Endothelial cell of umbilical vein (primary cell): ENCODE data around the gene CPB2. TPM values are rescaled to one million over a fixed set of nuclear protein-coding genes. Genes with fewer than 3 reads are reported as not detected.

Experiments used
- BruUV-seq: library from RNA; stranded (reverse); fragments of 400-500 nt; replicated peaks from 2 replicates; lab custom pipeline; 2021; lab: Mats Ljungman, UMichigan
- CTCF ChIA-PET: fragments of 300-600, 350-600 bp; sonication (Branson Sonifier 250); formaldehyde crosslinking; loops from one replicate; lab custom pipeline; 2021; ENCODE audit warnings: antibody characterized with exemption, inconsistent platforms; lab: Charles Lee
- POLR2A ChIA-PET: fragments of 300-600, 350-600 bp; sonication (Branson Sonifier 250); formaldehyde crosslinking; loops from one replicate; lab custom pipeline; 2021; ENCODE audit warnings: antibody characterized with exemption, inconsistent platforms; lab: Charles Lee
- DNase-seq: peaks from one replicate; pipeline ENCODE4 v3.0.0-alpha.2; 2011; ENCODE audit warnings: low read depth, low spot score
- FAIRE-seq: peaks from 2 replicates; lab custom pipeline; 2011; peaks lifted over from hg19 to GRCh38; lab: Jason Lieb, UNC
- H2AFZ ChIP-seq: 2 replicates; pipeline ENCODE4 v1.6.0; 2012; ENCODE audit warnings: low read depth, low read length, control low read depth, inconsistent platforms
- H3K27ac ChIP-seq: 2 replicates; pipeline ENCODE4 v1.5.1; 2011; ENCODE audit warnings: low read depth, mild to moderate bottlenecking, control low read depth, low read length, moderate library complexity; ENCODE audit not compliant: insufficient read depth
- H3K27me3 ChIP-seq, 2 experiments: 2 replicates each; pipeline versions ENCODE4 v1.6.0 to v1.6.1; 2011; ENCODE audit warnings: low read length in 2 of 2, mixed read lengths in 1 of 2; ENCODE audit not compliant: control insufficient read depth in 2 of 2, insufficient read depth in 2 of 2
- H3K36me3 ChIP-seq, 2 experiments: 2 replicates in 1 of 2; 3 replicates in 1 of 2; pipeline ENCODE4 v1.5.1; 2011; ENCODE audit warnings: low read length in 2 of 2, mild to moderate bottlenecking in 1 of 2, moderate library complexity in 1 of 2; ENCODE audit not compliant: control insufficient read depth in 2 of 2, insufficient read depth in 2 of 2; ENCODE audit errors: extremely low read depth in 1 of 2
- H3K4me1 ChIP-seq: 3 replicates; pipeline ENCODE4 v1.5.1; 2011; ENCODE audit warnings: mild to moderate bottlenecking, low read length; ENCODE audit not compliant: control insufficient read depth, insufficient read depth; ENCODE audit errors: extremely low read depth
- H3K4me2 ChIP-seq: 2 replicates; pipeline ENCODE4 v1.6.1; 2011; ENCODE audit warnings: low read length, control low read depth, mixed read lengths; ENCODE audit not compliant: insufficient read depth
- H3K4me3 ChIP-seq, 3 experiments: fragments of 200-600 bp in 1 of 3; sonication (generic), shearing (Covaris generic) in 1 of 3; replicated peaks in 1 of 3; 2 replicates each; pipeline ENCODE4 v1.5.1; 2011 to 2016; ENCODE audit warnings: control low read depth in 3 of 3, low read length in 3 of 3, mild to moderate bottlenecking in 2 of 3, inconsistent platforms in 1 of 3, low read depth in 1 of 3, moderate library complexity in 1 of 3; ENCODE audit not compliant: insufficient read depth in 1 of 3
- H3K79me2 ChIP-seq: 2 replicates; pipeline ENCODE4 v1.6.0; 2012; ENCODE audit warnings: low read length, inconsistent platforms; ENCODE audit not compliant: control insufficient read depth, insufficient read depth
- H3K9ac ChIP-seq: replicated peaks from 2 replicates; pipeline ENCODE3; 2011; ENCODE audit warnings: low read length, control low read depth; ENCODE audit not compliant: insufficient read depth; ENCODE audit errors: extremely low read depth
- H3K9me1 ChIP-seq: replicated peaks from 3 replicates; pipeline ENCODE4 v1.6.0; 2011; ENCODE audit warnings: mild to moderate bottlenecking, low read length; ENCODE audit not compliant: control insufficient read depth, insufficient read depth; ENCODE audit errors: extremely low read depth
- H3K9me3 ChIP-seq: replicated peaks from 2 replicates; pipeline ENCODE4 v1.5.1; 2012; ENCODE audit warnings: low read length, inconsistent platforms; ENCODE audit not compliant: control insufficient read depth, insufficient read depth
- H4K20me1 ChIP-seq: replicated peaks from 2 replicates; pipeline ENCODE3; 2011; ENCODE audit warnings: mild to moderate bottlenecking, low read length; ENCODE audit not compliant: control insufficient read depth, insufficient read depth; ENCODE audit errors: extremely low read depth
- EZH2 ChIP-seq: IDR thresholded peaks from 2 replicates; pipeline ENCODE4 v1.6.1; 2012; ENCODE audit warnings: borderline replicate concordance, low read depth, mild to moderate bottlenecking, moderate library complexity, low read length, inconsistent platforms; ENCODE audit not compliant: severe bottlenecking
- FOS ChIP-seq: IDR thresholded peaks from 2 replicates; pipeline ENCODE4 v1.6.1; 2011; ENCODE audit warnings: mild to moderate bottlenecking, low read length, moderate library complexity, borderline replicate concordance; ENCODE audit not compliant: insufficient read depth
- GATA2 ChIP-seq: IDR thresholded peaks from 2 replicates; pipeline ENCODE4 v1.7.0; 2011; ENCODE audit warnings: low read depth, mild to moderate bottlenecking, moderate library complexity, mixed read lengths, low read length; ENCODE audit not compliant: insufficient read length, insufficient read depth
- JUN ChIP-seq: IDR thresholded peaks from 2 replicates; pipeline ENCODE4 v1.6.1; 2011; ENCODE audit warnings: borderline replicate concordance, low read depth; ENCODE audit not compliant: insufficient read length, insufficient read depth
- MYC ChIP-seq: IDR thresholded peaks from one replicate; pipeline ENCODE4 v1.6.1; 2011; ENCODE audit warnings: mild to moderate bottlenecking, low read depth, low read length
- POLR2A ChIP-seq: IDR thresholded peaks from 2 replicates; pipeline ENCODE4 v1.6.1; 2012; ENCODE audit warnings: low read depth, mild to moderate bottlenecking, control low read depth, low read length
- POLR2AphosphoS5 ChIP-seq: IDR thresholded peaks from 2 replicates; pipeline ENCODE4 v1.6.1; 2012; ENCODE audit warnings: low read depth, mild to moderate bottlenecking, control low read depth, low read length, moderate library complexity; ENCODE audit not compliant: insufficient read depth
- dilution Hi-C: fragments of 300-500 bp; cut with MboI; formaldehyde crosslinking; loops from one replicate; pipeline ENCODE4 v1.15.0; 2019; ENCODE audit warnings: low sequenced_read_pairs; ENCODE audit not compliant: extremely low pct_ligation_motif_present
- intact Hi-C: fragments of 100-400 bp; cut with micrococcal nuclease; formaldehyde crosslinking; loops from one replicate; pipeline ENCODE4 v1.10.0; 2022
- polyA plus RNA-seq, 4 experiments: library from polyadenylated mRNA; depleted of rRNA in 3 of 4; stranded (reverse) in 3 of 4; unstranded in 1 of 4; fragments of >200 nt; gene quantifications; 2 replicates each; pipeline versions ENCODE4 v1.2.1 to v1.2.3, GENCODE V29; 2011 to 2012; ENCODE audit warnings: missing spikeins in 1 of 4
- total RNA-seq: library from RNA; stranded (reverse); gene quantifications from 2 replicates; pipeline ENCODE4 v1.2.3, GENCODE V29; 2021
- TF ChIP-seq, protein P1 (sequence below), 2 donors: IDR thresholded peaks; 1 replicate in 1 of 2; 2 replicates in 1 of 2; pipeline ENCODE4 v1.5.1; 2011; ENCODE audit warnings: low read length in 2 of 2, mild to moderate bottlenecking in 2 of 2, moderate library complexity in 2 of 2, control low read depth in 1 of 2, inconsistent platforms in 1 of 2, low read depth in 1 of 2; ENCODE audit not compliant: insufficient read depth in 1 of 2; ENCODE audit errors: extremely low read depth in 1 of 2
- TF ChIP-seq, protein P2 (sequence below): IDR thresholded peaks from 2 replicates; pipeline ENCODE4 v1.6.1; 2011; ENCODE audit not compliant: insufficient read depth, insufficient read length

Gene CPB2
- total and polyA plus RNA-seq, 2 donors (not counting 3 experiments of a cell fraction or from before 2014, with no cell fraction given): not detected

DNA sequence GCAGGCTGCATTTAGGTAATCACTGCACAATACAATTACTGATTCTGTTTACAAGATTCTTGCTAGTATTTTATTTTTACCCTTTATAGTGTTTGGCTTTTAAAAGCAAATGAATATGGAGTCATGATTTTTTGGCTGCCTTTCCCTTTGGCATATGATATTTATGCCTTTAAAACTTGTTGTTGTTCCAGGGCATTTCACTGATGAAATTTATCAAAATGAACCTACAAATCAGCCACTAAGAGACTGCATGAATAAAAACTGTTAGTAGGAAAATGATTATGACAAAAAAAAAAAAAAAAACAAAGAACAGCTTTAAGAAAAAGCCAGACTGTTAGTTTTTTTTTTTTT, 2.6 kb downstream of the CPB2 start:
- POLR2A ChIA-PET: no interaction called here
- intact Hi-C loops: no loop called here
- BruUV-seq: no TSS peak

More for the DNA sequence above, 2.6 kb downstream of the CPB2 start:
- no peaks in the 10 kb centered on the region for H3K9me3 ChIP-seq
- no peaks in the 10 kb centered on the region for H4K20me1 ChIP-seq
- TF ChIP-seq GATA2 (no peak), EZH2 (no peak), MYC (no peak), FOS (no peak), POLR2A (no peak), POLR2AphosphoS5 (no peak), JUN (no peak)
- TF ChIP-seq, protein P1, sequence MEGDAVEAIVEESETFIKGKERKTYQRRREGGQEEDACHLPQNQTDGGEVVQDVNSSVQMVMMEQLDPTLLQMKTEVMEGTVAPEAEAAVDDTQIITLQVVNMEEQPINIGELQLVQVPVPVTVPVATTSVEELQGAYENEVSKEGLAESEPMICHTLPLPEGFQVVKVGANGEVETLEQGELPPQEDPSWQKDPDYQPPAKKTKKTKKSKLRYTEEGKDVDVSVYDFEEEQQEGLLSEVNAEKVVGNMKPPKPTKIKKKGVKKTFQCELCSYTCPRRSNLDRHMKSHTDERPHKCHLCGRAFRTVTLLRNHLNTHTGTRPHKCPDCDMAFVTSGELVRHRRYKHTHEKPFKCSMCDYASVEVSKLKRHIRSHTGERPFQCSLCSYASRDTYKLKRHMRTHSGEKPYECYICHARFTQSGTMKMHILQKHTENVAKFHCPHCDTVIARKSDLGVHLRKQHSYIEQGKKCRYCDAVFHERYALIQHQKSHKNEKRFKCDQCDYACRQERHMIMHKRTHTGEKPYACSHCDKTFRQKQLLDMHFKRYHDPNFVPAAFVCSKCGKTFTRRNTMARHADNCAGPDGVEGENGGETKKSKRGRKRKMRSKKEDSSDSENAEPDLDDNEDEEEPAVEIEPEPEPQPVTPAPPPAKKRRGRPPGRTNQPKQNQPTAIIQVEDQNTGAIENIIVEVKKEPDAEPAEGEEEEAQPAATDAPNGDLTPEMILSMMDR (IDR thresholded peaks at IDR 0.05; ENCODE audit: extremely low read depth in 1 of 2, insufficient read depth in 1 of 2, low read depth in 1 of 2, low read length in 2 of 2): no peak
- TF ChIP-seq, protein P2, sequence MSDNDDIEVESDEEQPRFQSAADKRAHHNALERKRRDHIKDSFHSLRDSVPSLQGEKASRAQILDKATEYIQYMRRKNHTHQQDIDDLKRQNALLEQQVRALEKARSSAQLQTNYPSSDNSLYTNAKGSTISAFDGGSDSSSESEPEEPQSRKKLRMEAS: no peak
- dilution Hi-C loops: no loop called here
- no peak overlapping the region for H2AFZ ChIP-seq
- H3K79me2 ChIP-seq: no peaks in the 10 kb centered on the region
- CTCF ChIA-PET: interaction anchor here (1.0 to 1.4 kb wide), 2 partner anchors 11 kb away, joined by 3 to 4 read pairs; no protein-coding TSS in a partner anchor
- H3K4me2 ChIP-seq: no peak overlapping the region
- H3K36me3 ChIP-seq: no peaks in the 10 kb centered on the region
- no peak for DNase-seq
- no peaks in the 10 kb centered on the region for H3K9me1 ChIP-seq
- H3K27me3 ChIP-seq: peaks cover 5 to 9% of the 10 kb centered on the region in 2 experiments
- H3K27ac ChIP-seq: no peak overlapping the region
- H3K4me1 ChIP-seq: peaks cover 6% of the 10 kb centered on the region
- no peak for FAIRE-seq
- H3K4me3 ChIP-seq: no peak overlapping the region
- no peak overlapping the region for H3K9ac ChIP-seq
